GM12878 (cell line): Measurements from ENCODE around the gene PRPSAP1. TPM values are rescaled to one million over a fixed set of nuclear protein-coding genes. Genes with fewer than 3 reads are reported as not detected.

Experiments
- ATAC-seq: fragments of 200-7000 bp; cut with Tn5 transposase; 3 replicates; pipeline ENCODE4 v1.9.1; 2020; ENCODE audit warnings: mild to moderate bottlenecking, moderate library complexity
- BruUV-seq: library from RNA; stranded (reverse); fragments of 400-500 nt; replicated peaks from 2 replicates; lab custom pipeline; 2021; lab: Mats Ljungman, UMichigan
- CTCF ChIA-PET: fragments of 300-600 bp; sonication (Branson Sonifier 250); formaldehyde crosslinking; extraction: SDS; loops from one replicate; lab custom pipeline; 2021; ENCODE audit warnings: inconsistent platforms; lab: Yijun Ruan, JAX
- POLR2A ChIA-PET: fragments of 350-600 bp; formaldehyde crosslinking; extraction: SDS; loops from one replicate; lab custom pipeline; 2021; ENCODE audit warnings: inconsistent platforms; lab: Charles Lee
- RAD21 ChIA-PET: fragments of 300-600 bp; sonication (Branson Sonifier 250); formaldehyde crosslinking; loops from one replicate; lab custom pipeline; 2023; ENCODE audit warnings: antibody characterized with exemption; ENCODE audit not compliant: unreplicated experiment; lab: Charles Lee
- SMC1A ChIA-PET: fragments of 300-600 bp; sonication (Branson Sonifier 250); formaldehyde crosslinking; loops from one replicate; lab custom pipeline; 2023; ENCODE audit not compliant: unreplicated experiment, uncharacterized antibody; lab: Charles Lee
- DNase-seq: peaks from one replicate; pipeline ENCODE4 v3.0.0-alpha.2; 2011; ENCODE audit warnings: low read depth, low spot score
- FAIRE-seq: peaks from 3 replicates; lab custom pipeline; 2011; peaks lifted over from hg19 to GRCh38; lab: Jason Lieb, UNC
- H2AFZ ChIP-seq: 2 replicates; pipeline ENCODE4 v1.6.0; 2011; ENCODE audit warnings: low read depth, low read length, control low read depth; ENCODE audit not compliant: control insufficient read depth
- H3K27ac ChIP-seq: 2 replicates; pipeline ENCODE4 v1.5.1; 2011; ENCODE audit warnings: control low read depth; ENCODE audit not compliant: control insufficient read depth, insufficient read depth
- H3K27me3 ChIP-seq, 2 experiments: replicated peaks in 1 of 2; 2 replicates each; pipeline versions ENCODE4 v1.6.0 to v1.6.1; 2011; ENCODE audit warnings: low read length in 1 of 2; ENCODE audit not compliant: control insufficient read depth in 2 of 2, insufficient read depth in 2 of 2
- H3K36me3 ChIP-seq, 2 experiments: 2 replicates each; pipeline ENCODE4 v1.5.1; 2011; ENCODE audit warnings: low read length in 1 of 2; ENCODE audit not compliant: control insufficient read depth in 2 of 2, insufficient read depth in 2 of 2
- H3K4me1 ChIP-seq: 2 replicates; pipeline ENCODE4 v1.6.1; 2011; ENCODE audit warnings: mild to moderate bottlenecking, low read length, moderate library complexity, mixed read lengths; ENCODE audit not compliant: control insufficient read depth, insufficient read depth
- H3K4me2 ChIP-seq: 2 replicates; pipeline ENCODE4 v1.6.0; 2011; ENCODE audit warnings: control low read depth; ENCODE audit not compliant: control insufficient read depth, insufficient read depth
- H3K4me3 ChIP-seq: fragments of 200-600 bp; sonication (generic); 2 replicates; pipeline ENCODE4 v1.5.1; 2016
- H3K79me2 ChIP-seq: 2 replicates; pipeline ENCODE4 v1.6.0; 2011; ENCODE audit warnings: low read length; ENCODE audit not compliant: control insufficient read depth, insufficient read depth
- H3K9ac ChIP-seq: 2 replicates; pipeline ENCODE4 v1.8.0; 2011; ENCODE audit warnings: low read length, control low read depth, mixed read lengths; ENCODE audit not compliant: control insufficient read depth, insufficient read depth
- H3K9me3 ChIP-seq: replicated peaks from 3 replicates; pipeline ENCODE4 v1.5.1; 2011; ENCODE audit warnings: mild to moderate bottlenecking, low read length; ENCODE audit not compliant: control insufficient read depth, insufficient read depth
- H4K20me1 ChIP-seq: 2 replicates; pipeline ENCODE4 v1.6.0; 2011; ENCODE audit not compliant: control insufficient read depth, insufficient read depth
- HDGF ChIP-seq: fragments of 450-650 bp; IDR thresholded peaks from 2 replicates; pipeline ENCODE4 v1.6.1; 2016; ENCODE audit warnings: antibody characterized with exemption
- HSF1 ChIP-seq: fragments of 150-350 bp; IDR thresholded peaks from 2 replicates; pipeline ENCODE4 v1.6.1; 2014; ENCODE audit warnings: mild to moderate bottlenecking, low read depth, low read length
- MAX ChIP-seq: IDR thresholded peaks from 2 replicates; pipeline ENCODE4 v1.6.1; 2012; ENCODE audit warnings: low read depth, low read length, improper control_type of control experiment
- NKRF ChIP-seq: fragments of 450-650 bp; conservative IDR thresholded peaks from 2 replicates; pipeline ENCODE4 v1.6.1; 2017; ENCODE audit warnings: mild to moderate bottlenecking, moderate library complexity
- SP1 ChIP-seq: IDR thresholded peaks from one replicate; pipeline ENCODE4 v1.6.1; 2011; ENCODE audit warnings: low read depth, low read length
- USF2 ChIP-seq: IDR thresholded peaks from 2 replicates; pipeline ENCODE4 v1.6.1; 2011; ENCODE audit warnings: low read depth, low read length, improper control_type of control experiment, borderline replicate concordance
- ZNF207 ChIP-seq: fragments of 450-650 bp; IDR thresholded peaks from 2 replicates; pipeline ENCODE4 v1.6.1; 2014; ENCODE audit warnings: antibody characterized with exemption, mild to moderate bottlenecking, borderline replicate concordance
- WGBS: methylation state at CpG from one replicate; pipeline ENCODE4 v1.1.6; 2016; ENCODE audit warnings: low lambda C conversion rate; ENCODE audit not compliant: insufficient replicate concordance, insufficient coverage; ENCODE audit errors: missing lambda C conversion rate; 5-methylcytosine and 5-hydroxymethylcytosine counted together
- in situ Hi-C: fragments of 300-500 bp; cut with MboI; formaldehyde crosslinking; loops from 9 replicates; pipeline ENCODE4 v1.14.3; 2018; ENCODE audit warnings: mixed read lengths
- intact Hi-C: fragments of 100-400 bp; cut with micrococcal nuclease; formaldehyde crosslinking; loops from one replicate; pipeline ENCODE4 v1.14.2; 2022; ENCODE audit not compliant: unreplicated experiment
- polyA plus RNA-seq, 11 experiments: library from polyadenylated mRNA; depleted of rRNA in 4 of 11; unstranded in 6 of 11; stranded (reverse) in 5 of 11; fragments of >200 nt; fragmentation: Nextera tagmentation in 4 of 11; fragmentation: Illumina TruSeq in 1 of 11; extraction: Ambion mirVana in 4 of 11; extraction: Trizol in 1 of 11; gene quantifications; 1 replicate in 1 of 11; 2 replicates in 10 of 11; pipeline versions ENCODE4 v1.2.1 to v1.2.3, GENCODE V29; 2011 to 2016; ENCODE audit warnings: inconsistent platforms in 2 of 11, missing spikeins in 2 of 11, low read depth in 1 of 11
- total RNA-seq, 4 experiments: library from RNA; depleted of rRNA in 3 of 4; stranded (reverse); fragments of >200 nt in 3 of 4; fragmentation: Illumina TruSeq in 1 of 4; extraction: Trizol in 1 of 4; gene quantifications; 2 replicates each; pipeline versions ENCODE4 v1.2.1 to v1.2.3, GENCODE V29; 2013 to 2021

Gene PRPSAP1
- total and polyA plus RNA-seq, 10 of the 15 experiments (the other 5 are each of a cell fraction or from before 2014, with no cell fraction given) = 15.8 to 84.2 (median 44.2) TPM

- FAIRE-seq = peak; percentile 59
- in situ Hi-C loops = loop anchor here (5.0 kb wide), 2 partner anchors 281 to 366 kb away; no protein-coding TSS in a partner anchor
- RAD21 ChIA-PET = no interaction called here
Observed at GRCh38 chr17:76293106-76293505, 60.6 kb downstream of the PRPSAP1 start.

More at GRCh38 chr17:76293106-76293505, 60.6 kb downstream of the PRPSAP1 start:
- no peak for DNase-seq
- H3K79me2 ChIP-seq = no peaks in the 10 kb centered on the region
- H2AFZ ChIP-seq = no peak overlapping the region
- H3K27me3 ChIP-seq = no peaks in the 10 kb centered on the region
- H3K36me3 ChIP-seq = no peaks in the 10 kb centered on the region
- WGBS = 64% methylated on average over 7 of the region's 7 CpGs
- no peak overlapping the region for H3K27ac ChIP-seq
- no peak overlapping the region for H3K9ac ChIP-seq
- ChIA-PET CTCF (interaction anchor here (1.3 to 2.4 kb wide), 3 partner anchors 13 to 174 kb away, joined by 4 to 7 read pairs (median 5); no protein-coding TSS in a partner anchor), POLR2A (no interaction called here), SMC1A (no interaction called here)
- H4K20me1 ChIP-seq = no peaks in the 10 kb centered on the region
- no peaks in the 10 kb centered on the region for H3K4me1 ChIP-seq
- no TSS peak for BruUV-seq
- no peak for ATAC-seq
- no peaks in the 10 kb centered on the region for H3K9me3 ChIP-seq
- H3K4me3 ChIP-seq = no peak overlapping the region
- no peak overlapping the region for H3K4me2 ChIP-seq
- no peak for TF ChIP-seq HSF1
- TF ChIP-seq USF2 = no peak
- TF ChIP-seq SP1 = no peak
- TF ChIP-seq NKRF = no peak
- TF ChIP-seq MAX = no peak
- TF ChIP-seq ZNF207 = no peak
- TF ChIP-seq HDGF = no peak
- intact Hi-C loops = no loop called here
